A204.1 (cell line): ENCODE measurements around the gene FHIP1B.
"Not testable (repeated sequence)": the region's sequence is repeated elsewhere in the genome, so short reads cannot be mapped to it uniquely, and the experiment has no call there.

Source experiments
- FAIRE-seq: peaks from 2 replicates; lab custom pipeline; 2012; peaks lifted over from hg19 to GRCh38; lab: Jason Lieb, UNC

FHIP1B gene

GRCh38 chr11:6234387-6235107 is at the start of gene FHIP1B:
FHIP1B (minus strand) TSS chr11:6234636; CDS start chr11:6224516, 10,120 bp downstream.
- peak; percentile 99 for FAIRE-seq

- FAIRE-seq, result no peak
Observed at GRCh38 chr11:6283453-6284023, 49.1 kb upstream of the FHIP1B start.

GRCh38 chr11:6280809-6281208 is 46.4 kb upstream of the FHIP1B start:
- not testable (repeated sequence) for FAIRE-seq

GRCh38 chr11:6273188-6273587 is 38.8 kb upstream of the FHIP1B start:
- no peak for FAIRE-seq

- FAIRE-seq, result no peak
Observed at GRCh38 chr11:6271598-6271997, 37.2 kb upstream of the FHIP1B start.

GRCh38 chr11:6270584-6271246 is 36.3 kb upstream of the FHIP1B start:
- no peak for FAIRE-seq

GRCh38 chr11:6269994-6270393 is 35.6 kb upstream of the FHIP1B start:
- no peak for FAIRE-seq

- FAIRE-seq, result no peak
Observed at GRCh38 chr11:6268820-6269219, 34.4 kb upstream of the FHIP1B start.

GRCh38 chr11:6263662-6264061 is 29.2 kb upstream of the FHIP1B start:
- no peak for FAIRE-seq

- no peak for FAIRE-seq
Observed at GRCh38 chr11:6260207-6260726, 25.8 kb upstream of the FHIP1B start.

- FAIRE-seq, result no peak
Observed at GRCh38 chr11:6258571-6259081, 24.2 kb upstream of the FHIP1B start.

GRCh38 chr11:6258141-6258540 is 23.7 kb upstream of the FHIP1B start:
- FAIRE-seq, result no peak

GRCh38 chr11:6253197-6253596 is 18.8 kb upstream of the FHIP1B start:
- FAIRE-seq, result no peak

GRCh38 chr11:6251990-6252473 is 17.6 kb upstream of the FHIP1B start:
- FAIRE-seq, result no peak

GRCh38 chr11:6251120-6251733 is 16.8 kb upstream of the FHIP1B start:
- peak; percentile 78 for FAIRE-seq

GRCh38 chr11:6249770-6250555 is 15.5 kb upstream of the FHIP1B start:
- no peak for FAIRE-seq

GRCh38 chr11:6248897-6249296 is 14.5 kb upstream of the FHIP1B start:
- not testable (repeated sequence) for FAIRE-seq

- no peak for FAIRE-seq
Observed at GRCh38 chr11:6248248-6248647, 13.8 kb upstream of the FHIP1B start.

- no peak for FAIRE-seq
Observed at GRCh38 chr11:6245536-6245935, 11.1 kb upstream of the FHIP1B start.

- FAIRE-seq, result no peak
Observed at GRCh38 chr11:6241316-6241715, 6.9 kb upstream of the FHIP1B start.

GRCh38 chr11:6240781-6241180 is 6.3 kb upstream of the FHIP1B start:
- FAIRE-seq, result no peak

GRCh38 chr11:6240139-6240538 is 5.7 kb upstream of the FHIP1B start:
- no peak for FAIRE-seq
